GM19035 (cell line): ENCODE measurements around the gene CMTM4.
A peak's percentile ranks its signal among the peaks of the same experiment; 100 is the strongest.

Source experiments
- ATAC-seq: cut with Tn5 transposase; IDR thresholded peaks from one replicate; pipeline ENCODE4 v1.9.1; 2021; ENCODE audit not compliant: unreplicated experiment

The CMTM4 gene

GRCh38 chr16:66696669-66697630 is at the start of gene CMTM4:
CMTM4 (minus strand) TSS chr16:66696743; CDS start chr16:66696525, 218 bp downstream.
- ATAC-seq, result peak; percentile 92

DNA sequence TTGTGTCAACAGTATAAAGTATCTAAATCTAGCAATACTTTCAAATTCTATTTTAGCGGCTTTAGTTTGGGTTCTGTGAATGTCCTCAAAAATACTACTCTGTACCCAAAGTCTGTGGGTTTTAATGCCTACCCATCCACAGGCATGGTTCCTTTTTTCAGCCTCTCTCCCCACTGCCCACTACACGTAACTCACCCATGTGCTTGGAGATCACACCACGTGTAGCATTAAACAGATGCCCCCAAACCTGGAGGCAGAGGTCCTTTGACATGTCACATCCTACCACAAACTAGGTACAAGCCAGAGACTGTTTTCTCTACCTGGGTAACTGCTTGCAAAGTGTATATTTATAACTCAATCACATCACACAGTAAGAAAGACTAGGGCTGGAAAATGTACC is 49.5 kb upstream of the CMTM4 start:
- ATAC-seq, result no peak

DNA sequence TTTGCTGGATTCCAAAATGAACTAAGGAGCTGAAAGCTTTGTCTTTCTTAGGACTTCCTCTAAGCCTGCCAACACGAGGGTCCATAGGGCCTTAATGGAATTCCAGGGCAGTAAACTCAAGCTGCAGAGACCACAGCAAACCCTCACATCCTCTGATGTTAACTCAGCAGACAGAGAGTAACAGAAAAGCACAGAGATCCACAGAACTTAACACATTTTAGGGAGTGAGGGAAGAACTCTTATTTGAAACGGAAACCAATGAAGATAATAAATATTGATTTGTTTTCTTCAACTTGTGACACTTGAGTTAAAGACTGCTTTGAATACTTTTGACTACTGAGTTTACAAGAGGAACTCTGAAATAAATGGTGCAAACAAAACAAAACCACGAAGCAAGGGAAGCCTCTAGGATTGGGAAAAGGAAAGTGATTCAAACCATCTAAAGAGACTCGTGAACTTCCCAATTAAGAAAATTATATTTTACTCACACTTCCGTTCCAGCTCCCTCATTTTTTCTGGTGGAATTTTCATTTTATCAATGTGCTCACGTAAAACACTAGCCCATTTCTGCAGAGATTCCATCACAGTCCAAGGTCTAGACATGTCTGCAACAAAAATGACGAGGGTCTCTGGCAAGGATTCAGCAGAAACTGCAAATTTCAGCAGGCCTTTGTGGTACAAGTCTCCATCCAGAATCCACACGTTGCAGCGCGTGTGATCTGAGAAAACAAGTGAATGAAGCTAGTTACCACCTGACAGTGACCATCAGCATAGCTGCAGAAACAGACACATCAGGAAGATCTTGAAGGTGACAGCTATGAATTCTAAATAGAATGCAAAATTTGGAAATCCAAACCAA is 45.6 kb upstream of the CMTM4 start:
- ATAC-seq, result no peak

DNA sequence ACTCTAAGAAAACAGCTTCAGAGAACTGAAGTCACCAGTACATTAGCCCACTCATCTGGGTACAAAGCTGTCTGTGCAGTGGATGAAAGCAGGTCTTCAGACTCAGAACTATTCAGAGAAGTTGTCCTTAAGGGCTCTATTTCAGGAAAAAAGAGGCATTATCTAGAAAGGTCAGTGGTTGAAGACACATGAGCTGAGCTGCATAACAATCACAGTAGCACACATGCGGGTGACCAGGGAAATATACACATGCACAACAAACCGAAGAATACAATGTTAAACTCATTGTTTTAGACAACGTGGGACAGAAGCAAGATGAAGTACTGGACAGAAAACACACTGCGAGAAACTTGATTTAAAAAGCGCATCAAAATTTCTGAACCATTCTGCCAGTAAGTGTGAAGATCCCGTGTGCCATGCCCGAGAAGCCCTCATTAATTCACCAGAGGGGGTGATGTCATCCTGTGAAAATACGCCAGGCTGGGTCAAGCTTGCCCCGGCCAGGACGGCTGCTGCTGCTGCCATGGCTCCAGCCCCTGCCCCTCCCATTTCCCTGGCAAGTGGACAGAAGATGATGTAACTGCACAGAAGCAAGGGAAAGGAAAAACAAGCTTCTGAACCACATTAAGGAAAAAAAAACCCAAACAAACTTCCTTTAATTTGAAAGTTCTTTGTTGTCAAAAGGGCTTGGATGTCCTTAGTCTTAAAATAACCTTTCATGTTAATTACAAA is 44.8 kb upstream of the CMTM4 start:
- ATAC-seq, result no peak

DNA sequence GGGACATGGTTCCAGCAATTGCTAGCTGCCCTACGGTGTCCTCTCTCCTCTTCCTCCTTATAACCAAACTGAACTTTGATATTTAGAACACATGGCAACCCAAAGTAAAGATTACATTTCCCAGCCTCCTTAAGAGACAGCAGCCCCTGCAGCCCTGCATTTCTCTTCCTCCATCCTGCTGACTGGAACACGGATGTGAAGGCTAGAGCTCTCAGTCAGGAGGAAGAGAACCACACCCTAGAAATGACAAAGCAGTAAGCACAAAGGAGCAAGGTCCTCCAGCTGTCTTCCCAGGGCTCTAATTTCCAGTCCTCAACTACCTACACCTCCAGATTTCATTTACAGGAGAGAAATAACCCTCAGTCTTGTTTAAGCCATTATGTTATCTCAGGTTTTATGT is 44.0 kb upstream of the CMTM4 start:
- no peak for ATAC-seq

DNA sequence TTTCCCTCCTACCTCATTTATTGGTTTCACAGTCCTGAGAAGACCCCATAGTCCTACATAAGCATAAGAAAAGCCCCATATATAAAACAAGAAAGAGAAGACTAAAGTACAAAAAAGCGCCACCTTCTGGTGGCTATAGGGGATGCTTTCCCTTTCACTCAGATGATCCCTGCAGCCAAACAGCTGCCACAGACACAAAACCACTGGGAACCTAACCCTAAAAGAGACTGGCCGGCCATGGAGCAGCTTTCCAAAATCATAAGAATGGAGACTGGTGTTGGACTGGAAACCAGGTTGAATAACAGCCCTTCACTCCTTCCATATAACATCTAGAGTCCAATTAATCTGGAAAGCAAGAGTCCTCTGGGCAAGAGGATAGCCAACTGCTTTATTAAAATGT is 43.5 kb upstream of the CMTM4 start:
- no peak for ATAC-seq

DNA sequence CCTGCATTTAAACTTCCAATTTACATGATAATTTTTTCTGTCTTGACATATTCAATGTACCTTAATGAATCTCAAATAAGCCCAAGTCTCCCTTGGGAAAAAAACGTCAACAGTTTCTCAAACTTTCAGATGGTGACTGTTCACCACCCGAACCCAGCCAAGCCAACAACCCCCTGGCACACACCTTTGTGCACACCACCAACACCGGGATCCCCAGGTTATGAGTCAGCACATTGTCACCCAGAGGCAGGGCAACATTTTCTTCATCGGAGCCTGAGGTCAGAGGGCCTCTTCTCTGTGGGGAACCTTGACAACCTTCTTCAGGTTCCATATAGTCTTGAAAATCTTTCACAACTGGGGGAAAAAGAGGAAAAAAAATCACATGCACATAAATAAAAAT is 39.3 kb upstream of the CMTM4 start:
- no peak for ATAC-seq

DNA sequence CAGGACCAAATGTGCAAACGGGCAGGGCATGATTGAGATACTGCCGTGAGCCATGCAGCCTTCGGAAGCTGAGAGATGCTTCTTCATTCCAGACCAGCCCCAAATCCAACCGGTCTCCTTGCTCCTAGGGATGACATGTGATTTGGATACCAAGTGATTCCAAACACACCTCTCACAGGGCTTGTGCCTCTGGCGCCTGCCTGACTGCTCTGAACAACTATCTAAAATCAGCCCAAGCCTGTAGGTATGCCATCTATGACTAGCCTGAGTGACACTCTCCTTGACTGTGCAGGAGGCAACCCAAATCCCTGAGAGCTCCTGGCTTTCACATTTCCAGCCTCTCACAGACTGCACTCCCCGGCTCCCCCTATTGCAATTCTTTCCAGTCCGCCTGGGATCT is 34.6 kb upstream of the CMTM4 start:
- no peak for ATAC-seq

GRCh38 chr16:66728804-66729203 is 32.3 kb upstream of the CMTM4 start:
- no peak for ATAC-seq

DNA sequence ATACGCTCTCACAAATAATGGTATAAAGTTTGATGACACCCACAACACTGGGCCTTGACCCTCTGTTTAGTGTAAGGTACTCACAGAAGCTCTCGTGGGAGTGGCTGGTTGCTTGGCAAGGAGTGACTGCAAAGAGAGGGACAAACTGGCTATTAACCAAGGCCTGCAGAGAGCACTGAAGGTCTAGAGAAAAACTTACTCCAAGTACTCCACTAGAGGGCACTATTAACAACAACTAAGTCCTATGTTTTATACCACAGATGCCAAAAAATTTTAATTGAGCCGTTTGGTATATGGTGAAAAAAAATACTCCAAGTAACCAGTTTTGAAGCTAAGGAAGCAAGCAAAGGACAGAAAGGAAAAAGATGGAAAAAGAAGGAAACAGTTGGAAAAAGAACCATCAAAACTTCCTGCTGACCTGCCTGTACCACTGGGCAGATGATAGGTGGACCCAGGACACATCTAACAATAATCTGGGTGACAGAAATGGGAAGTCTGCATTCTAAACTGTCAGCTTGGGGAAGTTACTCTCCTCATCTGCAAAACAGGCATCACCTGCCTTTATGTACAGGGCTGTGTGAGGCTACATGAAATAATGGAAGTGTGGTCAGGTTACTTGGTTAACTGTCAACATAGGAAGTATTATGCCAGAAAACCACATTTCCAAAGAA is 31.7 kb upstream of the CMTM4 start:
- no peak for ATAC-seq

DNA sequence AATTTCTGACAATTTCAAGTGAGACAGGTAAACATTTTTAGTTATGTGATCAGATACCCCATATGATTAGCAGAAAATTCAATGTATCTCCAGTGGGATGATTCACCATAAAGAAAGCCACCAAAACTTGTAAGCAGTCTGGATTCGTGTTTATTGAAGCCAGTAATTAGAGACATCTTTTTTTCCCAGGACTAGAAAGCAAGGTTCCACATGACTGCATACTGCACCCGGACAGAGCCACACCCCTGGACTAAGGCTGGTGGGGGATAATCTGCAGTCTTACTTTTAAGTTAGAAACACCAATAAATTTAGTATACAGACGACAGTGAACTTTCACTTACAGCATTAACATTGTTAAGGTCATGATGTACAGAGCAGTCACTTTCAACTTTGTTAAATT is 24.2 kb upstream of the CMTM4 start:
- ATAC-seq, result no peak

DNA sequence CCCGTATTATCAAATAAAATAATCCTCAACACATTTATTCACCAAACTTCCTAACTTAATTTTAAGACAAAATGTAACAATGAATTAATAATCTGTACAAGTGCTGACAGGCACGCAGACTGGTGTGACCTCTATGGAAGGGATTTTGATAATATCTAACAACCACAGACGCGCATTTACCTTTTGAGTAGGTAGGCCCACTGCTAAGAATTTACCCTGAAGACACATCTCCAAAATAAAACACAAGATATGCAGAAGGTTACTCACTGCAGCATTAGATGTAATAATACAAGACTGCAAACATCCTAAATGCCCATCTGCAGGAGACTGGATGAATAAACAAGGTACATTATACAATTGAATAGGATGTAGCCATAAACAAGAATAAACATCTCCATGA is 22.7 kb upstream of the CMTM4 start:
- ATAC-seq, result no peak

DNA sequence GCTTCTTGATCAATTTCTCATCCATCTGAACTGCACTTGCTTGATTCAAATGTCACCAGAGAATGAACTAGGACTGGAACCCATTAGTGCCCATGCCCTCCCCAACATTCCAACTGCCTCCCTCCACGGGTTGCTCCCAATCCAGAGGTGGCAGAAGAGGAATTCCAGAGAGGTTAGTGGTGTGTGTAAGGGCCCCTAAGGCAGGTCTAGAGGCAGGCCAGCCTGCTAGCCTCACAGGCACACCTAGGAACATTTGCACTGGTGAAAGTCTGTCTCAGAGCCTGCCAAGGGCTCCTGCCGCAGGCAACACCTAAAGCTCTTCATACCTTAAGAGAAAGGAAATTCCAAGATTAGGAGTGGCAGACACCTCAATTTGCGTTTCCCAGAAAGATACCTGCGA is 21.2 kb upstream of the CMTM4 start:
- ATAC-seq, result no peak

DNA sequence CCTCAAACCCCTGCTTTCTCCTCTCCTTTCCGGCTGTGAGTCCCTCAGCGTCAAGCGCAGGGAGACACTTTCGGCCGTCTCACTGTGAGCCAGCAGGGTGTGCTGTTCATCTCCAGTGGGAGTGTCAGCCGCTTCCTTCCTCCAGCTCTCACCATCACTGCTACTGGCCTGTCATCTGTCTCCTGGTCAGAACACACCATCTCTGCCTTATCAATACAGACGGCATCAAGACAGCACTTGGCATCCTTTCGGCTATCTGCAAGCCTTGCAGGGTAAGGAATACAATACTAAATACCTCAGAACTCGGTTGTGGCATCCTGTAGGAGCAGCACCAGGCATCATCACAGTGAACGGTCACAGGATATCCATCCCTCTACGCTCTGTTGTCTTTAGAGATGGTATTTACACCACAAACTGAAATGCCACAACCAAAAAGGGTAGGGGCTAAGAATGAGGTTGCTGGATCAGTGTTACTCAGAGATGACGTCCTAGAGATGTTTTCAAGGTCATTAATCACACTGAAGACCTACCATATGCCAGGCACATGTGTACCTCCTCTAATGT is 20.7 kb upstream of the CMTM4 start:
- no peak for ATAC-seq

DNA sequence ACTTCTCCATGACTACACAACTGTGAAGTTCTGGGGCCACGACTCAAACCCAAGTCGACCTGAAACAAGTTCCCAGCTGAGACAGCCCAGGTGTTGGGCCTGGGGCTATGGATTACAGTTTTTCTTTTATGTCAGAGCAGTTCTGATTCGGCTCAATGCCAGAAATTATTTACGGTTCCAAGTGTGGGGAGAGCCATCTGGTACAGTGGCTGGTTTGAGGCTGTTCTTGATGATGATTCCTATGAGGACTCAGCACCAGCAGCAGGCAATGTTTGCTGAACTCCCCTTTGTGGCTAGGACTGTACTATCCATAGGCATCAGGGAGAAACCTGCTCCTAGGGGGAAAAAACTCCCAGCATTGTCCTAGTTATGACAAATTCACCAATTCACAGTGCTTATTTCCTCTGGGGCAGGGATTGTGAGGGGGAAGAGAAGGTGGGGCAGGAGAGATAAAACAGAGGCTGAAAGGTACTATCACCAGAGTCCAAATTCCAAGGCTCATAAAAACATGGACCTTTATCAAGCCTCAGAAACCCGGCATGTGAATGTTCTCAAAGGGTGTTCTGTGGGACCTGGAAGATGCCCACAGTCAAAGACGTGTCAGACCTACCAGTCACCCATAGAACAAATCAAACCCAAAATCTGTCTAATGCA is 18.2 kb upstream of the CMTM4 start:
- no peak for ATAC-seq

GRCh38 chr16:66714062-66714461 is 17.5 kb upstream of the CMTM4 start:
- ATAC-seq, result no peak

DNA sequence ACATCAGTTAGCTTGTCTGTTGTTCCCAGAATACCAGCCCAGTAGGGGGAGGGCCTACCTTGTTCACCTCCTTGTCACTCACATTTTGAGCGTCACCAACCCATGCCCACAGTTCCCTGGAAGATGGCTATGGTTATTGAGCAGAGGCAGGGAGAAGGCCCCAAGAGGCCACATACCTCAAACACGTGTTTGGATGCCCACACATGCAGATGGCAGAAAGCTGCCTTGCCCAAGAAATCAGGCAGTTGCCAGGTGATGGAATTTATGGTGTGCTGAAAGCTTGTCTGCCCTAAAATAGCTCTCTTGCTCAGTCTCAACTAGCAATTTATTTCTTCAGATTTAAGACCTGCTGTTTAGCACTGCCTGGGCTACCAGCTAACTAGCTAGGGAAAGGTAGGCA is 16.5 kb upstream of the CMTM4 start:
- ATAC-seq, result no peak

DNA sequence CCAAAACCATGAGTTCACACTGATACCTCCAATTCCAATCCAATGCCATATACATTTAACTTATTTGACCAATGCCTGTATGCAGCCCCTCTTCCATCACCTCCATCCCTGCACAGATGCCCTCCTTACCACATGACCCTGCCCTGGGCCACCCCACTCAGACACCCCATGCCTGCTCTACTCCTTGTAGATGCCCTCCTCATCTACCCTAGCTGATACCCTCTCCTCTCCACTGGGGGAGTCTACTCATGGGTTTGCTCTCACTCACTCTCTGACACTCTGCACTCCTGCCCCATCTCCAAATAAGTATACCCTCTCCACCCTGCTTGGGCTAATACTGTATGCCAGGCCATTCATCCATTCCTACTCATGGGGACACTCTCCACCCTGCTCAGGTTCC is 16.0 kb upstream of the CMTM4 start:
- ATAC-seq, result no peak

- no peak for ATAC-seq
Observed at GRCh38 chr16:66711581-66711980, 15.0 kb upstream of the CMTM4 start.

GRCh38 chr16:66706506-66706880 is 9.9 kb upstream of the CMTM4 start:
- no peak for ATAC-seq
